HG02763 (cell line): ENCODE data around the gene SORT1.
"Not testable (repeated sequence)": the region's sequence is repeated elsewhere in the genome, so short reads cannot be mapped to it uniquely, and the experiment has no call there.

ENCODE experiments used
- ATAC-seq: cut with Tn5 transposase; IDR thresholded peaks from one replicate; pipeline ENCODE4 v1.9.1; 2021; ENCODE audit warnings: mild to moderate bottlenecking, moderate library complexity; ENCODE audit not compliant: unreplicated experiment

The SORT1 gene

DNA sequence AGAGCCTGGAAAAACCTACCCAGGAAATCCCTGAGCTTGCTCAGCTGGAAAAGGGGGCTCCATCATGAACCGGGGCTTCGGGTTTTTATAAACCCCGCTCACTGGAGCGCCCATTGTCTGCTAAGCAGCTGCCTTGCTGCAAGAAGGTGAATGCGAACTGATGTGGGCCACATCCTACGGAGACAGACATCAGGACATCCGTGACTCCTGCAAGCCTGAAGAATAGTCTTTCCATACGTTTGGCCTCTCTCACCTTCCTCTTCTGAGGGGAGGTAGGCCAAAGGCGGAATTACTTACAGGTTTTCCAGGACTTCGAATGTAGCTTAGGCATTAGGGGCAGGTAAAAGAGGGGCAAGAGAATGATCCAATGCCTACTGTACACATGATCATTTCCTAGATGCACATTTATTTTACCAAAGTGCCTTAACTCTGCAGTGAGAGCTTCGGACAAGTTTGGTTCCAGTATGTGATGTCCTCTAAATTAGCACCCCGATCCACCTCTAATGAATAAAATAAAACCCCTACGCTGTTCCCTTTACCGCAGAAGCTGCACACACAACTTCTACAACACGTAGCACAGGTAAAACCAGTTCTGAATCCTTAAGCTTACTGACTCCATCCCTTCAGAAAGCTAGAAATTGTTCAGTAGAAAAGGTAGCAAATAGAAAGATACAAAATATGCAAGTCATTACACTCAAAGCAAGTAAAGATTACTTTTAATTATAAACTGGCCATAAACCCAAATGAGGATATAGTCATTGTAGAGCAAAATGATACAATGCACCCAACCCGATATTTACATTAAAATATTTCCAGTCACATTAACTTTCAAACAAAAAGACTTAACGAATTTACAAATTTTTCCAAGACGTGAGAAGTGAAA is 866 bp upstream of the SORT1 start:
- ATAC-seq, result no peak

DNA sequence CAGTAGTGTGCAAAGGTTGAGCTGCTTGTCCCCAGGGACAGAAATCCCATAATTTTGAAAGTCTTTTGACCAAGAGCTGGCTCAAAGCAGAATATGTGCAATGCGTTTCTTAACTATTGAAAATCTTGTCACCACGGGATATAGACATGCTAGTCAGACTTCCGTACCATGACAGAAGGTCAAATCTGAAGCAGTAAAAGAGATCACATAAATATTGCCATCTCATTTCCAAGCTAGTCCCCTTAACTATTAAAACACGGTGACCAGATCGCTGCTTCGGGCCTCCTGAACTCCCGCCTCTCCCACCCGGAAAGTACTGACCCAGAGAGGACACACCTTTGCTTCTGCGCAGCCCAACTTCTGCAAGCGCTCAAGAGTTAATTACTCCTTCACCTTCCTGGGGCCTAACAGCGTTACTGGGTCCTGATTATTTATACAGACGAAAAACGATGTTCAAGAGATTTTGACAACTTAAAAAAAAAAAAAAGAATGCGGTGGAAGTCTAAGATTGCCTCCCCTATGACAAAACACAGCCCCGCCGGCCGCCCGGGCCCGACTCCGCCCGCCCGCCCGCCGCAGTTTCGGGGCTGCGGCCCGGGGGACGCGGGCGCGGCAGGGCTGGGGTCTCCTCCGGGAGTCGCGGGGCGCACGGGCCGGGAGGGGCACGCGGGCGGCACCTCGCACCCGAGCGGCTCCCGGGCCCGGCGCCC is 692 bp downstream of the SORT1 start:
- ATAC-seq, result no peak

DNA sequence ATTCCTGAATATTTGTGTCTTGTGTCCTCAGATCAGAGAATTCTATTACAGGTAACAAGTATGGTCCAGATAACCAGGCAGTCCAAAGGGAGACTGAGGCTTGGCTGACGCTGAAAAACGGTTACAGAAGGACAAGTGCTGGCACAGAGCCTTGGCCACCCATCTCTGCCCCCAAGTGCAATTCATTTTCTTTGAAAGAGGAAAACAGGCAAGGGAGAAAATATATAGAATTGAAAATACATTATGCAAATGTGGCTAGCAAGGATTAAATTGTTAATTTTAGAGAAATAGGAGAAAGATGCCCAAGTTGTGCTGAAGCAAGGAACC is 1.2 kb downstream of the SORT1 start:
- ATAC-seq, result no peak

DNA sequence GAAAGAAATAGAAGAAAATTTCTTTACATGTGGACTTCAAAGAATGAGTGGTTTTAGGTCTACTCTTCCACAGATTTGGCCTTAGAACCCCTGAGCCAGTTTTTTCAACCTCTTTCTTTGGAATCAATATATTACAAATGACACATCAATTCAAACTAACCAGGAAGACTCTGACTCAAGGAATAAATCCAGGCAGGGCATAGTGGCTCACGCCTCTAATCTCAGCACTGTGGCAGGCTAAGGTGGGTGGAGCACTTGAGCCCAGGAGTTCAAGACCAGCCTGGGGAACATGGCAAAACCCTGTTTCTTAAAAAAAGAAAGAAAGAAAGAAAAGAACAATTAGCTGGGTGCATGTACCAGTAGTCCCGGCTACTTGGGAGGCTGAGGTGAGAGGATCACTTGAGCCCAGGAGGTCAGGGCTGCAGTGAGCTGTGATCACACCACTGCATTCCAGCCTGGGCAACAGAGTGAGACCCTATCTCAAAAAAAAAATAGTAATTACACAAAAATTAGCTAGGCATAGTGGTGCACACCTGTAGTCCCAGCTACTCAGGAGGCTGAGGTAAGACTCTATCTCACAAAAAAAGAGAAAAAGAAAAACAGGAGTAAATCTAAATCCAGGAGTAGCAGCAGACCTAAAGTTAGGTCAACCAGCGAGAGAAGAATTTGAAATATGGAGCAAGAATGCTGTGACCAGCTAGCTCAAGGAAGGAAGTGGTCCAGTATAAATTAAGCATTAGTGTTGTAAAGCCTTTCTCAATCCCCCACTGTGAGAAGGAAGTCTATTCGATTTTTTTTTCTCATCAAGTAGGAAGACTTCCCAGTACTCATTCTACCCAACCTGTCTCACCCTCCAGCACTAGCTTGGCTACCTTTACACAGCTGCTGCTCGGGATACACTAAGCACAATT is 1.9 kb downstream of the SORT1 start:
- no peak for ATAC-seq

DNA sequence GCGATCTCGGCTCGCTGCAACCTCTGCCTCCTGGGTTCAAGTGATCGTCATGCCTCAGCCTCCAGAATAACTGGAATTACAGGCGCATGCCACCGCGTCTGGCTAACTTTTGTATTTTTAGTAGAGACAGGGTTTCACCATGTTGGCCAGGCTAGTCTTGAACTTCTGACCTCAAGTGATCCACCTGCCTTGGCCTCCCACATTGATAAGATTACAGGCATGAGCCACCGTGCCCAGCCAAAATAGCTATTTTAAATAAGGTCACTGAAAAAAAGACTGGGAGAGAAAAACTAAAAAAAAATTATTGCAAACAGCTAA is 2.5 kb downstream of the SORT1 start:
- ATAC-seq, result not testable (repeated sequence)

DNA sequence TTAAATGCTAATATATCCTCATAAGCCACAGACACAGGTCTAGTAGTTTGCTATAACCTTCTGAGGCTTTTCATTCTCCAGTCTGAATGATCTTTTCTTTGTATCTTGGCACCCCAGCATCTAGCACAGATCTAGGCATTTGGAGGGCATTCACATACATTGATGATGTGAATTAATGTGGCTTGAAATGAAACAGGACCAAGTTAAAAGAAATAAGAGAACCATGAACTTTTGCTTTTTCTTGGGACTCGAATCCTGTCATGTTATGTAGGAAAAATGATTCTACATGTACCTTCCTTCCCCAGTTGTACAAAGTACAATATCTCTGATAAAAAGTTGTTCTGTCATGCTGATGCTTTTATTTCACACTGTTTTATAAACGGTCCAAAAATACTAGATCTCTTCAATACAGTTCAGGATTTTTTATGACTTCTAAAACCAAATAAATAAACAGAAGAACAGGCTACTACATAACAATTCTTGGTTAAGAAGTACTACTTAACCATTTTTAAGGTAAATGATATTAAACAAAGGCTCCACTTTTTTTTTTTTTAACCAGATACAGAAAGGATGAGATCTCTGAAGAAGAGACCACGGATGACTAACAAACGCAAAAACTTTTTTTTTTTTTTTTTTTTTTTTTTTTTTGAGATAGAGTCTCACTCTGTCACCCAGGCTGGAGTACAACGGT is 3.0 kb downstream of the SORT1 start:
- ATAC-seq, result no peak

DNA sequence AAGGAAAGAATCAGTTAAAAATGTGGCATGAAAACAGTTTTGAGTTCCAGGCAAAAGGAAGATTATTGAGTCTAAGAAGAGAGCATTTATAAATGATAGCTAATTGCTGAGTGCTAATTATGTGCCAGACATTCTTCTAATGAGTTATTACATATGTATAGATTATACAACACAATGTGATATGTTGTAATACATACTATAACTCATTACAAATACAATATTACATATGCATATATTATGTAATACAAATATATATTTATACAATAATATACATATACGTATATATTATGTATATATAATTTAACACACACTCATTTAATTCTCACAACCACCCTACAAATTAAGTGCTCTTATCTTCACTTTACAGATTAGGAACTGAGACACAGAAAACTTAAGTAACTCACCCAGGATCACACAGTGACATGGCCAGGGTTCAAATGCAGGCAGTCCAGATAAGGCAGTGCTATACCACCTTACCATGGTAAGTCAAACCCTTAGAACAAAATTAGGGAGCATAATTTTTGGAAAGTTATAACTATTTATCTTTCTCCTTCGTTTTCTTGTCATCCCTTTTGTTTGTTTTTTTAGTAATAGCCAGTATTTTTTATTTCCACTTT is 4.0 kb downstream of the SORT1 start:
- ATAC-seq, result no peak

DNA sequence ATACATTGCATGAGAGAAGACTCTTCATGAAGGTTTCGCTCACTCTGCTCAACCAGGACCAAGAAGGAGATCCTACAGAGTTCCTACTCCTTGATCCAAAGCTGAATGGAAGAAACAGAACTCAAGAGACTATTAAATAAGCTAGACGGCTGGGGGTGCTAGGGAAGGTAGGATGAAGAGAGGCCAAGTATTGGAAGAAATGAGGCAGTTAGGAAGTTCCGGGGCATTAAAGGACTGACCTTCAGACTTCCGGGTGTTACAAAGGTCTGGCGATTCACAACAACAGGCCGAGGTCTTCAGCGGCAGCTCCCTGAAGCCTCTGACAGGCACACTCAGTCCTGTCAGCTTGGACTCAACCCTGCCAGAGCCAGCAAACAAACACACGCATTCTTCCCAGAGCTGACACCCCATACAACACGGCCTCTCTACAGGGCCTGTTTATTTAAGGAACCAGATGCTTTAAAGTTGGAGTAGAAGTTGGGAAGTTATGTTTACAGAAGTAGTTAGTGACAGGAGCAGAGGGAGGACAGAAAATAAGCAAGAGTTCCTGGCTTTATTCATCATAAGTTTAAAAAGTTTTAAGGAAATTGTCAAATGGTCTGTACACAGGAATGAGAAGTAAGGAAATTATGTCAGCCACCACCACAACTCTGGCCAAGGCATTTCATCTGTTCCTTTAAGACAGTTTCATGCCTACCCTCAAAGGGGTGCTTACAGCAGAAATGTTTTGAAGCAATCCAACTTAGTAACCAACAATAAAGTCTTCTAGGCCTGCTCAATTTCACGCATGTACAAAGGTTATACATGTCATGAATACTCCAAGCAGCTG is 4.7 kb downstream of the SORT1 start:
- no peak for ATAC-seq

DNA sequence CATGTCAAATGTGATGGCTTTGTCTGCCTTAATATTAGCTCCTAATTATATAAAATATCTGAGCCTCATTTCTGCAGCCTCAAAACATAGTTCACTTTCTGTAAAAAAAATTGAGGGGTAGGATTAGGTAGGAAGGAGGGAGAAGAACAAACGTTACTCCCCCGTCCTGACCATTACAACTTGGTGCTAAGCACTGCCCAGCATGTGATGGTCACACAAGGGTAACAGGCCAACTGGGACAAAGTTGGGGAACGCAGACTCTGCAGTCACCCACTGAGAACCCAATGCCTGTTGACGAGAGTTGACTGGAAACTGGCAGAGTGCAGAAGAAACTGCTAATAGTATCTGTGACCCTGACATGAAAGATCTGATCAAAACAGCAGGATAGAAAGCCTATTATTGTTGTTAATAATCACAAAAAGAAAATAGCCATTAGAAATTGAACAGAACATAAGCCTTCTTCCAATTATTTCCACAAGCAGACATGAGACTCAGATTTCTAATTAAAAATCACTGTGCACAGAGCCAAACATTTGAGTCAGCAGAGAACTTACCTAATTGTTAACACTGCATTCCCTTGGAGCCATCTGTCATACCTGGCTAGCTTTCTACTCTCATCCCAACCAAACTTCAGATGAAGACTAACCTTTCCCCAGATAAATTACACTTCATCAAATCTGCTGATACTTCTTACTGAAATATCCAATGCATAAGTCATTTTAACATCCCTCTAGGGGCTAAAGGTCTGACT is 5.5 kb downstream of the SORT1 start:
- peak; percentile 8 for ATAC-seq

DNA sequence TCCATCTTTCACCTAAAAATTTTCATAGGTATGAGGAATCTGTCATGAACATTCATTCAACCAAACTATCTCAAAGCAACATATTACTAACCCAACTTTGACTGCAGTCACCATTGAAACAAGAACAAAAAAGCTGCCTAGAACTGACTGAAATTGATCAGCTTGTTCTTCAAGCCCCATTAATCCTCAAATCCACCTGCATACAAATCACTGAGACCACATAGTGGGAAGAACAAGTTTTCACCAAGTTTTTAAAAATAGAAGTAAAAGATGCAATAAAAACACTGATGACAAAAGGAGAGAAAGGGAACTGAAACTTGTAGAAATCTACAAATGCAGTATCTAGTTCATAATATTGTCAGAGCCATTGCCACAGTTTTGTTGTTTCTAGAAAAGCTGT is 6.1 kb downstream of the SORT1 start:
- peak; percentile 81 for ATAC-seq

DNA sequence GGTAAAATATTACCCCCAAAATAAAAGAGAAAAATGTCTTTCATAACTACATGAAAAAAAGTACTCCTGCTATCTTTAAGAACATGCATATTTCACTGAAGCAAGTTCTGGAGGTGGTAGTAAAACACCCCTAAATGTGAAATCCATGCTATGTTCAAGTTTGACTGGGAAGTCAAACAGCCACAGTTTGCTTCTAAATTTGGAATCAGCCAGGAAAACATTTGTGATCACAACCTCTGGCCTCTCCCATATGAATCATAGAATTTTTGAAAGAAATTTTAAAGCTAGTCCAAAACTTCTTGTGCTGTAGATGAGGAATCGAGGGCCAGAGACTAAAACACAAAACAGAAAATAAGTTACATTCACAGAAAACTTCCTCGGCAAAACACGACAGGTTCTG is 6.6 kb downstream of the SORT1 start:
- ATAC-seq, result no peak

DNA sequence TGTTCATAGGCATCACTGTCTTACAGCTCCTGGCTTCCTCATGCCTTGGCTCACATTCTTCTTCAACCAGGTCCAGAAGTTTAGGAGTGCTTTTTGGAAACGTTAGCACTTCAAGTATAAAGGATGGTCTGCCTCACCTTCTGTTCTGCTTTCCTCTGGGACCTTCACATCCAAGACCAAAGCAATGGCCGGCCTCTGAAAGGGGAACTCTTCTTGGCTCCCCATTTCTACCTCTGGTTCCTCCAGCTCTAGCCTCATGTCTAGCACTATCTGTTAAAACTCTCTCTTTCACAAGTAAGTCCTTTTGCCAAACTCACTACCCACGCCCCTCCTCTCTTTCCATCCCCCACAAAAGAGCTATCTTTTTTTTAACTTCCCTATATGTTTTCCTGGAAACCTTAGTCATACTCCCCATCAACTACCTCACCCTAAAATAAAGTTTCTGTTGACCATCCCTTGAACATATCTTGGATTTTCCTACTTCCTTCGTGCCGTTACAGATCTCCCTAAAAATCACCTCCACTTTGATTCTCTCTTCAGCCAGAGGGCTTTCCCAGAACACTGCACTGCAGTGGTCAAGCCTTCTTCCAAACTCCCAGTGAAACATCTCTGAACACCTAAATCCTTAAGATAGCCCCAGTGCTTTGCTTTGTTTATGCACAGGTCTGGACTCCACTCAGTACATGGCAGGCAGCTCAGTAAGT is 7.9 kb downstream of the SORT1 start:
- no peak for ATAC-seq

DNA sequence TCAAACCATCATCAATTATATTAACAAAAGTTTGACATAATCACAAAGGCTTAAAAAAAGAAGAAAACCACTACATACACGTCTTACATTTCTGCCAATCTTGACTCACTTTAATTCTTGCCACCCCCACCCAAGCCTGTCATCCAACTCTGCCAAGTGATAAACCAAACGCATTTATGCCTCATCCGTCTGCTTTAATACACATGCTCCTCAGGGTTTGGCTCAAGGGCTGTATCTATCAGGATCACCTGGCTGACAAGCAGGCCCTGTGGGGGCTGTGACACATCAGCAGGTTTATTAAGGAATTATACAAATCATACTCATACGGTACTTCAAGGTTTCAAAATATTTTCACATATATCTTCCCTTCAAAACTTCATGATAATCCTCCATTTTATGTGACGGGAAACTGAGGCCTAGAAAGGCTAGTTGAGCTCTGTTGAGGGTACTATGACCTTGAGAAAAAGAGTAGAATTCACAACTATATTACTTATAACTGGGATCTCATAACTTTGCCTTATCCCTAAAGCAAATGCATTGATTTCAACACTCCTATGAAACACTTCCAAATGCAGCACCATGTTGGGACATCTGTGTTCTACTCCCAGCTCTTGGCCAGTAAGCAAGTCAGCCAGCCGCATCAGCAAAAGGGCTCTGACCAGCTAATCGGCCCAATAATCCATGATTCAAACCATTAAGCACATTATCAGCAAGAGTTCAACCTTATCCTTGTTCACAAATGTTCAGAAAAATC is 8.7 kb downstream of the SORT1 start:
- no peak for ATAC-seq

DNA sequence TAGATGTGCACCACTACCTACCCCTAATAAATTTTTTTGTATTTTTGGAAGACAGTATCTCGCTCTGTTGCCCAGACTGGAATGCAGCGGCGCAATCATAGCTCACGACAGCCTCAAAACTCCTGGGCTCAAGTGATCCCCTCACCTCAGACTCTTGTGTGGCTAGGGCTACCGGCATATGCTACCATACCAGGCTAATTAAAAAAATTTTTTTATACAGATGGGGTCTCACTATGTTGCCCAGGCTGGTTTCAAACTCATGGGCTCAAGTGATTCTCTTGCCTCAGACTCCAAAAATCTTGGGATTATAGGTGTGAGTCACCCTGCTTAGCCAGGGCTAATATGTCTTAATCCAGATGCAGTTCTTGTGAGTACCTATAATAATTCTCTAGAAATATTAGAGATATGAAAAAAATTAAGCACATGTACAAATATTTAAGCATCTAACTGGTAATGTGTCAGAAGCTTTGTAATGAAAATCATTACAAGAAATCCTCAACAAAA is 9.5 kb downstream of the SORT1 start:
- no peak for ATAC-seq

DNA sequence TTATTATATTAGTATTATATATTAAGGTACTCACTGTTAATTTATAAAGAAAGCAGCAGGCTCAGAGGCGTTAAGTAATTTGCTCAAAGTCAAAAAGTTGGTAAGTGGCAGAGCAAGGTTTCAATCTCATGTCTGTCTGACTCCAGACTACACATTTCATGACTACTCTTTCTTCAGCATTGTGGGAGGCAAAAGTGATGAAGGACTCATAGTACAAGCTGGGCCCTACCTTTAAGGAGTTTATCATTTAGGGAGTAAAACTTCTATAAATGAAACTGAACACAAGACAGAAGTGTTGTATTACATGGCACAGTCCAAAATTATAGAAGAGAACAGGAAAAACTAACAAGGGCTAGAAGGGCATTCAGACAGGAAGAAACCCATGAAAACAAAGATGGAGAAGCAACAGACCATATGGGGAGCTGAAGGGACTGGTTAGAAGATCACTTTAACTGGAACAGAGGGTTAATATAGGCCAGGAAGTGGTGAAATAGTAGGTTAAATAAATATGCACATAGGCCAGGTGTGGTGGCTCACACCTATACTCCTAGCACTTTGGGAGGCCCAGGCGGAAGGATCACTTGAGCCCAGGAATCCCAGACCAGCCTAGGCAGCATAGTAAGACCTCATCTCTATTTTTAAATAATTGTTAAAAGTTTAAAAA is 11.5 kb downstream of the SORT1 start:
- ATAC-seq, result no peak

DNA sequence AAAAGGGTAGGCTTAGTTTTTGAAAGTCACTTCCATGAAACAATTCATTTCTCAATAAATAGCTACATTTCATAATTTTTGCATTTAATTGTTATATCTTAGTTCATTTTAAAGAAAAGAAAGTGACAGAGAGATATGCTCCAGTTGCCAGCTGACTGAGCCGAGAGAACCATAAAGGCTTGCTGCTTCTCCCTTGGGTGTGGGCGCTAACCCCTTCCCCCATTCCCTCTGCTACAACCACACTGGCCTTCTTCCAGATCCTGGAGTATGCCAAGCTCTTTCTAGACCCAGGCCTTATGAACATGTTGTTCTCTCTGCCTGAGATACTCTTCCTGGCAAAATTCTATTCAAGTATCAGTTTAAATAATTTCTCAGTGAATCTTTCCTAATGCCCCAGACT is 12.3 kb downstream of the SORT1 start:
- ATAC-seq, result no peak

DNA sequence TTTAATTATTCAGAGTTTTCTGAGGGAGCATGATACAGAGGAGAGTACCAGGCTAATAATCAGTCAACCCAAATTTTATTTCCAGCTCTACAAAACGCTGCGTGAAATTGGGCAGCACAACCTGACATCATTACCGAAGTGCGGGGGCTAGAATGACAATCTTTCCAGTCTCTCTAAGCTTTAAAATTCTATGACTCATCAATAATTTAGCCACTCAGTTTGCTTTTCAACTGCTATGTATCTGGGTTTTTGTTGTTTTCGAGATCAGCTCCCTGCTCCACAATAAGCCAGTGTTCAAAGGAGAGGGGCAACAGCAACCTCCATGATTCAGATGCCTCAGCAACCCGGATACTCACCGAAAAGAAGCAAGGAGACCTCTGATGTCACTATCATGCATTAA is 13.9 kb downstream of the SORT1 start:
- ATAC-seq, result no peak
